ENCODE measurements around the gene MS4A5. TPM values are rescaled to one million over a fixed set of nuclear protein-coding genes. Genes with fewer than 3 reads are reported as not detected.

MS4A5 gene
- not detected for total RNA-seq
- not detected for polyA plus RNA-seq (ENCODE audit: insufficient read depth, low read depth, low replicate concordance)
- long read RNA-seq, donor 1: 0 reads
- long read RNA-seq, donor 2: 0 reads
- long read RNA-seq, donor 3: 0 reads
- long read RNA-seq, donor 4: 0 reads
- long read RNA-seq, donor 5: 0 reads
- long read RNA-seq, donor 6: 0 reads
- long read RNA-seq, donor 7: 0 reads
- long read RNA-seq, donor 8: 0 reads
- long read RNA-seq, donor 9: 0 reads
- long read RNA-seq, donor 10: 0 reads

- Histone ChIP-seq H3K9me3 (ENCODE audit: control insufficient read depth in 2 of 3, insufficient read depth in 1 of 3, low read length in 3 of 3) (no peaks in the 10 kb centered on the region), H3K4me3 (ENCODE audit: low read length in 3 of 3) (no peak within 1 kb of the TSS), H3K27ac (ENCODE audit: low read depth in 2 of 2, low read length in 2 of 2) (no peak within 1 kb of the TSS), H3K9ac (ENCODE audit: low read length in 3 of 3) (no peak within 1 kb of the TSS), H3K4me1 (ENCODE audit: control insufficient read depth in 2 of 3, insufficient read depth in 2 of 3, low read depth in 1 of 3, low read length in 3 of 3) (peaks cover 0 to 12% (median 4%) of the 10 kb centered on the region in 3 donors), H3K27me3 (ENCODE audit: control insufficient read depth, insufficient read depth, low read length) (no peaks in the 10 kb centered on the region), H3K36me3 (ENCODE audit: control insufficient read depth in 2 of 3, insufficient read depth in 3 of 3, low read length in 3 of 3) (no peaks in the 10 kb centered on the region)
- no peak for TF ChIP-seq CTCF (IDR thresholded peaks at IDR 0.05; ENCODE audit: borderline replicate concordance, extremely low read depth, insufficient read depth)
- DNase-seq: no peak
- FAIRE-seq: no peak
- intact Hi-C loops (cut with DNase I): no loop called here
Observed at GRCh38 chr11:60429272-60429671, at the start of gene MS4A5. MS4A5 (plus strand) TSS chr11:60429572; CDS start chr11:60429675, 103 bp downstream.

GRCh38 chr11:60389279-60389910 lies 40.0 kb upstream of the MS4A5 start:
- FAIRE-seq: no peak

GRCh38 chr11:60390419-60390818 lies 39.0 kb upstream of the MS4A5 start:
- no peak overlapping the region for H3K9ac ChIP-seq (ENCODE audit: low read length in 3 of 3)
- H3K4me1 ChIP-seq (ENCODE audit: control insufficient read depth in 2 of 3, insufficient read depth in 2 of 3, low read depth in 1 of 3, low read length in 3 of 3): no peaks in the 10 kb centered on the region
- no peak overlapping the region for H3K27ac ChIP-seq (ENCODE audit: low read depth in 2 of 2, low read length in 2 of 2)
- no peaks in the 10 kb centered on the region for H3K36me3 ChIP-seq (ENCODE audit: control insufficient read depth in 2 of 3, insufficient read depth in 3 of 3, low read length in 3 of 3)
- FAIRE-seq (no peak), DNase-seq (no peak)
- no peak for TF ChIP-seq CTCF (IDR thresholded peaks at IDR 0.05; ENCODE audit: borderline replicate concordance, extremely low read depth, insufficient read depth)
- H3K9me3 ChIP-seq (ENCODE audit: control insufficient read depth in 2 of 3, insufficient read depth in 1 of 3, low read length in 3 of 3): no peaks in the 10 kb centered on the region
- no peak overlapping the region for H3K4me3 ChIP-seq (ENCODE audit: low read length in 3 of 3)
- no peaks in the 10 kb centered on the region for H3K27me3 ChIP-seq (ENCODE audit: control insufficient read depth, insufficient read depth, low read length)
- intact Hi-C loops (cut with DNase I): no loop called here

More at GRCh38 chr11:60389279-60389910, 40.0 kb upstream of the MS4A5 start:
- Histone ChIP-seq H3K9me3 (ENCODE audit: control insufficient read depth in 2 of 3, insufficient read depth in 1 of 3, low read length in 3 of 3) (no peaks in the 10 kb centered on the region), H3K36me3 (ENCODE audit: control insufficient read depth in 2 of 3, insufficient read depth in 3 of 3, low read length in 3 of 3) (no peaks in the 10 kb centered on the region), H3K27ac (ENCODE audit: low read depth in 2 of 2, low read length in 2 of 2) (no peak overlapping the region), H3K4me1 (ENCODE audit: control insufficient read depth in 2 of 3, insufficient read depth in 2 of 3, low read depth in 1 of 3, low read length in 3 of 3) (no peaks in the 10 kb centered on the region), H3K27me3 (ENCODE audit: control insufficient read depth, insufficient read depth, low read length) (no peaks in the 10 kb centered on the region), H3K9ac (ENCODE audit: low read length in 3 of 3) (no peak overlapping the region), H3K4me3 (ENCODE audit: low read length in 3 of 3) (no peak overlapping the region)
- TF ChIP-seq CTCF (IDR thresholded peaks at IDR 0.05; ENCODE audit: borderline replicate concordance, extremely low read depth, insufficient read depth): no peak
- no peak for DNase-seq
- intact Hi-C loops (cut with DNase I): no loop called here
